Activated gamma-delta T cell (primary cell): Measurements from ENCODE around the gene HINFP.
"Not testable (repeated sequence)": the region's sequence is repeated elsewhere in the genome, so short reads cannot be mapped to it uniquely, and the experiment has no call there.

Experiments
- DNase-seq: peaks from one replicate; lab custom pipeline; 2025; lab: John Stamatoyannopoulos, UW

The HINFP gene

DNA sequence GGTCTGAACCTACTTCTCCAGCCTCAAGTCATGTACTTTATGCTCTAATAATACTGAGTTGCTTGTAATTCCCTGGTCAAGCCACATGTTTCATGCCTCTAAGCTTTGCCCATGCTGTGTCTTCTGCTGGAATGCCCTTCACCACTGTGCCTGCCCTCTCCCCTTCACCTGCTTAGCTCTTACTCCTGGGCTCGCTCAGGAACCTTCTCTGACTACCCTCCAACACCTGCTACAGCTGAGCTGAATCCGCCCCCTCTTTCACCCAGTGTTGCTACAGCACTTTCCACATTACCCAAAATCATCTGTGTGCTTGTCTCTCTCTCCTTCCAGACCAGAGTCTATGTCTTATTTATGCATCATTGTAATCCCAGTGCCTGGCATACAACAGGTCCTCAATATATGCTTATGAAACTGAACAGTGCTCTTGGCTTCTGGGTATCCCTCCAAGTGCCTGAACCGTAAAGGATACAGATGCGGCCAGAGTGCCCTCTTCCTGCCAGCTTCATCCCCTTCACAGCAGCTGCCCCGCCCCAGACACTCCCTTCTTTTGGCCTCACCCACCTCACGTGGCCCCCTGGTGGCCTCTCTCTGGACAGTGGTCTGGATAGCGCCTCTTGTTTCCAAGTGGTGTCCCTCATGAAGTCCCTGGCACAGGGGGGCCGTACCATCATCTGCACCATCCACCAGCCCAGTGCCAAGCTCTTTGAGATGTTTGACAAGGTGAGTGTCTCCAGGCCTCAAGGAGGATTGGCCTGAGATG, 34.5 kb downstream of the HINFP start:
- no peak for DNase-seq

GRCh38 chr11:119156496-119156895, 35.1 kb downstream of the HINFP start:
- no peak for DNase-seq

DNA sequence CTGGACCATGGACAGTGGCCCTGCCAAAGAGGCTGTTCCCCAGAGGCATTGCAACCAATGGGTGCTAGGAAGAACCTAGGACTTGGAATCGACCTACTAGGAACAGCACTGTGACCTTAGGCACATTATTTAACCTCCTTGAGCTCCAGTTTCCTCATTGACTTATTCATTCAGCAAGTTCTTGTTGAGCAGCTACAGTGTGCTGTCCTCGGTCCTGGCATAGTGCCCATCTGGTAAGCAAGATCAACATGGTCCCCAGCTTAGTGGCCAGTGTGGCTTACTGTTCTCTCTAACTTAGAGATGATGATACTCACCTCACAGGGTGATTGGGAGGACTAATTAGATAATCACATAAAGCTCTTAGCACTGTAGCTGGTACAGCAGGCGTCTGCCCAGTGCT, 35.7 kb downstream of the HINFP start:
- DNase-seq = no peak

- no peak for DNase-seq
Observed at GRCh38 chr11:119158467-119158866, 37.1 kb downstream of the HINFP start.

DNA sequence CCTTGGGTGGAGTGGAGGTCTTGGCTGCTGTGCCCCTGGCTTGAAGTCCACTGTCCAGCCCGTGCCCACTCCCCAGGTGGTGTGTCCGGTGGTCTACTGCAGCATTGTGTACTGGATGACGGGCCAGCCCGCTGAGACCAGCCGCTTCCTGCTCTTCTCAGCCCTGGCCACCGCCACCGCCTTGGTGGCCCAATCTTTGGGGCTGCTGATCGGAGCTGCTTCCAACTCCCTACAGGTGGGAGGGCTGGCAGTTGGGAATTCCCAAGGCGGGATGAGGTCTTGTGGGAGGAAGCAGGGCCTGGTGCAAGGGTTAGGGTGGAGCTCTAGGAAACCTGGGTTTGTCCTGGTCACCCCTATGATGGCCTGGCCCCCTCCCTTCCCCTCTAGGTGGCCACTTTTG, 38.8 kb downstream of the HINFP start:
- DNase-seq = no peak

GRCh38 chr11:119161871-119162270, 40.5 kb downstream of the HINFP start:
- DNase-seq = no peak

DNA sequence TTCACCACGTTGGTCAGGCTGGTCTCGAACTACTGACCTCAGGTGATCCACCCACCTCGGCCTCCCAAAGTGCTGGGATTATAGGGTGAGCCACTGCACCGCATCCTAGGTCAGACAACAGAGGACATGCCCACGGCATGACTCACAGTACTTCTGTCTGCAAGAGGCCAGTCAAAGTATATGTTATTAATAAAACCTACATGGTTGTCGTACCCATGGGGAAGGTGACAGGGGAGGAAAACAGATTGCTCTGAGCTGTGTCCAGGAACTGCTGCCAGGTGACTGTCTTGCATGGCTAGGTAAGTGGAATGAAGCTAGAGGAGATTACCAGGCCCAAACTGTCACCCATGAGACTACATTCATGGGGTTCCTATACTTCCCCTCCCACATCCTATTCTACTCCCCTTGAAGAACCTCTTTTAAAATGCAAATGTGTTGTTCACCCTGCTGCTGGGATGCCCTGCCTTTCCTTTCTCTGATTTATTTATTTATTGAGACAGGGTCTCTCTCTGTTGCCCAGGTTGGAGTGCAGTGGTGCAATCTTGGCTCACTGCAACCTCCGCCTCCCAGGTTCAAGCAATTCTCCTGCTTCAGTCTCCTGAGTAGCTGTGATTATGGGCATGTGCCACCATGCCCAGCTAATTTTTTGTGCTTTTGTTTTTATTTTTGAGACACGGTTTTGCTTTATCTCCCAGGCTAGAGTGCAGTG, 45.1 kb downstream of the HINFP start:
- DNase-seq = no peak

DNA sequence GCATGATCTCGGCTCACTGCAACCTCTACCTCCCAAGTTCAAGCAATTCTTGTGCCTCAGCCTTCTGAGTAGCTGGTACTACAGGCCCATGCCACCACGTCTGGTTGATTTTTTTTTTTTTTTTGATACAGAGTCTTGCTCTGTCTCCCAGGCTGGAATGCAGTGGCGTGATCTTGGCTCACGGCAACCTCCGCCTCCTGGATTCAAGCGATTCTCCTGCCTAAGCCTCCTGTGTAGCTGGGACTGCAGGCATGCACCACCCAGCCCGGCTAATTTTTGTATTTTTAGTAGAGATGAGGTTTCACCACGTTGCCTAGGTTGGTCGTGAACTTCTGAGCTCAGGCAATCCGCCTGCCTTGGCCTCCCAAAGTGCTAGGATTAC, 45.7 kb downstream of the HINFP start:
- not testable (repeated sequence) for DNase-seq

DNA sequence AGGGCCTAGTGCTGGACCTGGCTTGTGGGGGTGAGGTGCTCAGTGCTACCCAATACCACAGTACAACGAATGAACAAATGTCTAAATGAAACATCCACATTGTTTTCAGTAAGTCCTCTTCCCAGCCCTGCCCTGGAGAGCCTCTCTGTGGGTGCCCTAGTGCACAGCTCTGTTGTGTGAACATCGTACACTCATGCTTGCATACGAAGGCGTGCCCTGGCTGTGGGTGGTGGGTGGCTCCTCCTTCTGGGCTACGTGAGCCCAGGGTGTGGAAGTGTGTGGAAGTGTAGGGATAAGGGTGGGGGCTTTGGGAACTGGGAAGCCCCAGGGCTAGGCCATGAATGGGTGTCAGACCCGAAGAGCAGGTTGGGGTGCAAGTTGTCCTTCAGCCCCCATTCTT, 46.6 kb downstream of the HINFP start:
- no peak for DNase-seq

- peak; percentile 40 for DNase-seq
Observed at GRCh38 chr11:119168471-119169281, 47.3 kb downstream of the HINFP start, which contains the start of gene NLRX1. TSS of gene NLRX1 (plus strand) at chr11:119168725. CDS start at chr11:119171404, 2,679 bp downstream.

DNA sequence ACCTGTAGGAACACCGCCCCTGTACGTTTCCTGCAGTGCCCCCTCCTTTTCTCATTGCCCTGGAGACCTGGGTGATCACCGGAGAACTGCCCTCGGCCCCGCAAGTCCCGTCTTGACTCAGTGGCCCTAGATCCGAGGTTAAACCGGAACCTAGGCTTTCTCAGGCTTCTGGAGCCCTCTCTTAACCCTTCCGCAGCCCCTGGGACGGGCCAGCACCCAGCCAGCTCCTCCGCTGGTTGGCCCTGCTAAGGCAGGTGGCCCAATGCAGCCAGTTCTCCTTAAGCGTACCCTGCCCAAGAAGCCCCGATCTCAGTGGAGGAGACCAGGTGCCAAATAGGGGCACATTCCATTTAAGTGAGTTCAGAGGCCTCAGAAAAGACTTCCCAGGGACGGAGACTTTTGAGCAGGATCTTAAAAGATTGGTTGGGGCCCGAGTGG, 47.9 kb downstream of the HINFP start:
- no peak for DNase-seq

DNA sequence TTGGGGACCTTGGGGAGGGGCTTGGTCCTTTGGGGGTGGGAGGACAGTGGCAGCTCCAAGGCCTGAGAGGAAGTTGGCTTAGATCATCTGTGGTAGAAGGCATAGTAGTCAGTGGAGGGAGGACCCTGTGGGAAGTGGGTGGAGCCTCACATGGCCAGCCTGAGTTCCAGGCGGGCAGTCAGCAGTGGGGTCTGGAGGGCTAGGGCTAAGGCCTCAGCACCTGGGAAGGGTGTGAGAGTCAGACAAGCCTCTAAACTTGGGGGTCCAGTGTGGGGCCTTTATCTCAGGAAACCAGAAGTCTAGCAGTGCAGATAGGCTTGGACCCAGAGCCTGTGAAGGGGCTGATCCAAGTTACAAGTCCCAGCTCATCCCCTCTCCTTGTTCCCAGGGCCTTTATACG, 51.1 kb downstream of the HINFP start:
- no peak for DNase-seq

DNA sequence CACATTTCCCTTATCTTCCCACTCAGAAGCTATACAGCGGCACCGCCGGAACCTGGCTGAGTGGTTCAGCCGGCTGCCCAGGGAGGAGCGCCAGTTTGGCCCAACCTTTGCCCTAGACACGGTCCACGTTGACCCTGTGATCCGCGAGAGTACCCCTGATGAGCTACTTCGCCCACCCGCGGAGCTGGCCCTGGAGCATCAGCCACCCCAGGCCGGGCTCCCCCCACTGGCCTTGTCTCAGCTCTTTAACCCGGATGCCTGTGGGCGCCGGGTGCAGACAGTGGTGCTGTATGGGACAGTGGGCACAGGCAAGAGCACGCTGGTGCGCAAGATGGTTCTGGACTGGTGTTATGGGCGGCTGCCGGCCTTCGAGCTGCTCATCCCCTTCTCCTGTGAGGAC, 52.1 kb downstream of the HINFP start:
- DNase-seq = no peak

- no peak for DNase-seq
Observed at GRCh38 chr11:119175493-119176077, 54.2 kb downstream of the HINFP start.

GRCh38 chr11:119178166-119178680, 56.8 kb downstream of the HINFP start:
- DNase-seq = no peak

GRCh38 chr11:119179342-119179741, 58.0 kb downstream of the HINFP start:
- no peak for DNase-seq

DNA sequence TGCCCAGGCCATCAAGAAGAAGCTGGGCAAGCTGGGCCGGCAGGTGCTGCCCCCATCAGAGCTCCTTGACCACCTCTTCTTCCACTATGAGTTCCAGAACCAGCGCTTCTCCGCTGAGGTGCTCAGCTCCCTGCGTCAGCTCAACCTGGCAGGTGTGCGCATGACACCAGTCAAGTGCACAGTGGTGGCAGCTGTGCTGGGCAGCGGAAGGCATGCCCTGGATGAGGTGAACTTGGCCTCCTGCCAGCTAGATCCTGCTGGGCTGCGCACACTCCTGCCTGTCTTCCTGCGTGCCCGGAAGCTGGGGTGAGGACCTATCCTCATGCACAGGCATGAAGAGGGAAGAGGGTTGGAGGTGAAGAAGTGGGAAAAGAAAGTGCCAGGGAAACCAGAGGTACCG, 58.6 kb downstream of the HINFP start:
- DNase-seq = no peak

DNA sequence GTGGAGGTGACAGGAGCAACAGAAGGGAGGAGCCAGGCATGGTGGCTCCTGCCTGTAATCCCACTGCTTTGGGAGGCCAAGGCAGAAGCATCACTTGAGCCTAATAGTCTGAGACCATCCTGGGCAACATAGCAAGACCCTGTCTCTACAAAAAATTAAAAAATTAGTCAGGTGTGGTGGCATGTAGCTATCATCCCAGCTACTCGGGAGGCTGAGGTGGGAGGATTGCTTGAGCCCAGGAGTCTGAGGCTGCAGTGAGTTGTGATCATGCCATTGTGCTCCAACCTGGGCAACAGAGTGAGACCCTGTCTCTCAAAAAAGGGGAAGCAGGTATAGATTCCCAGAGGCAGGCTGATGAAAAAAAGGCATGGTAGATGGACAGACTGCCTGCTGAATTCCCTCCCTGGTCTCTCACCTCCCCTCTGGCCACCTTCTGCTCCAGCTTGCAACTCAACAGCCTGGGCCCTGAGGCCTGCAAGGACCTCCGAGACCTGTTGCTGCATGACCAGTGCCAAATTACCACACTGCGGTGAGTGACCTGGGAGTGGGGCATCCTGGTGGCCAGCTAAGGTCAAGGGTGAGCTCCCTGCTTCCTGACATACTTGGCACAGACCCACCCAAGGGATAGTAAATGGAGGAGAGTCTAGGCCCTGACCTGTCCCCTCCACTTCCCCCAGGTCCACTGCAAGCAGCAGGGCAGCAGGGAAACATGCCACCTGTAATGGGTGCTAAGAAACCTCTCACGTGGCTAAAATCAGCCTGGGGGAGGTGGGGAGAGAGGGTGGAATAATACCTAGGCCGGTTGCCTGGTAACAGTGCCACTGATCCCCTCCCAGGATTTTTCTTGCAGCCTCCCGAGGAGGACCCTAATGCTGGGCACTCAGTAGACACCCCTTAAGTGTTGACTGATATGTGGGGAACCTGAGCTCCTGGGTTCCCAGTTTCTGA, 59.6 kb downstream of the HINFP start:
- DNase-seq = no peak

- no peak for DNase-seq
Observed at GRCh38 chr11:119181677-119182412, 60.5 kb downstream of the HINFP start.

DNA sequence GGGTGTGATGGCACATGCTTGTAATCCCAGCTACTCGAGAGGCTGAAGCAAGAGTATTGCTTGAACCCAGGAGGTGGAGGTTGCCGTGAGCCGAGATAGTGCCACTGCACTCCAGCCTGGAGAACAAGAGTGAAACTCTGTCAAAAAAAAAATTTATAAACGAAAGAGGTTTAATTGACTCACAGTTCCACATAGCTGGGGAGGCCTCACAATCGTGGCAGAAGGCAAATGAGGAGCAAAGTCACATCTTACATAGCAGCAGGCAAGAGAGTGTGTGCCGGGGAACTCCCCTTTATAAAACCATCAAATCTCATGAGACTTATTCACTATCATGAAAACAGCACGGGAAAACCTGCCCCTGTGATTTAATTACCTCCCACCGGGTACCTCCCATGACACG, 63.0 kb downstream of the HINFP start:
- not testable (repeated sequence) for DNase-seq
